Measurements from ENCODE around the gene GRID1.

GRID1 gene

GRCh38 chr10:86057708-86058107 lies 308.9 kb downstream of the GRID1 start:
- H3K4me3 ChIP-seq (ENCODE audit: control insufficient read depth, low read depth, low read length) = no peak overlapping the region
- TF ChIP-seq CTCF (conservative IDR thresholded peaks at IDR 0.05; ENCODE audit: control insufficient read depth, insufficient read depth, low read depth, low read length) = no peak
- DNase-seq (ENCODE audit: low read depth) = no peak

- DNase-seq (ENCODE audit: low read depth) = no peak
- H3K4me3 ChIP-seq (ENCODE audit: control insufficient read depth, low read depth, low read length) = no peak overlapping the region
- no peak for TF ChIP-seq CTCF (conservative IDR thresholded peaks at IDR 0.05; ENCODE audit: control insufficient read depth, insufficient read depth, low read depth, low read length)
Measured at GRCh38 chr10:86056672-86057071, 309.9 kb downstream of the GRID1 start.

GRCh38 chr10:86055928-86056327 lies 310.7 kb downstream of the GRID1 start:
- no peak overlapping the region for H3K4me3 ChIP-seq (ENCODE audit: control insufficient read depth, low read depth, low read length)
- no peak for DNase-seq (ENCODE audit: low read depth)
- no peak for TF ChIP-seq CTCF (conservative IDR thresholded peaks at IDR 0.05; ENCODE audit: control insufficient read depth, insufficient read depth, low read depth, low read length)

GRCh38 chr10:86053675-86054074 lies 312.9 kb downstream of the GRID1 start:
- TF ChIP-seq CTCF (conservative IDR thresholded peaks at IDR 0.05; ENCODE audit: control insufficient read depth, insufficient read depth, low read depth, low read length) = no peak
- no peak for DNase-seq (ENCODE audit: low read depth)
- H3K4me3 ChIP-seq (ENCODE audit: control insufficient read depth, low read depth, low read length) = no peak overlapping the region

- no peak overlapping the region for H3K4me3 ChIP-seq (ENCODE audit: control insufficient read depth, low read depth, low read length)
- TF ChIP-seq CTCF (conservative IDR thresholded peaks at IDR 0.05; ENCODE audit: control insufficient read depth, insufficient read depth, low read depth, low read length) = no peak
- no peak for DNase-seq (ENCODE audit: low read depth)
Measured at GRCh38 chr10:86051586-86051985, 315.0 kb downstream of the GRID1 start.

GRCh38 chr10:86049442-86049841 lies 317.2 kb downstream of the GRID1 start:
- TF ChIP-seq CTCF (conservative IDR thresholded peaks at IDR 0.05; ENCODE audit: control insufficient read depth, insufficient read depth, low read depth, low read length) = no peak
- no peak for DNase-seq (ENCODE audit: low read depth)
- no peak overlapping the region for H3K4me3 ChIP-seq (ENCODE audit: control insufficient read depth, low read depth, low read length)

GRCh38 chr10:86048973-86049372 lies 317.6 kb downstream of the GRID1 start:
- H3K4me3 ChIP-seq (ENCODE audit: control insufficient read depth, low read depth, low read length) = no peak overlapping the region
- no peak for TF ChIP-seq CTCF (conservative IDR thresholded peaks at IDR 0.05; ENCODE audit: control insufficient read depth, insufficient read depth, low read depth, low read length)

More at GRCh38 chr10:86048973-86049372, 317.6 kb downstream of the GRID1 start:
- DNase-seq (ENCODE audit: low read depth) = no peak

Measured in fibroblast of mammary gland (primary cell).